Nephron progenitor cell (in vitro differentiated cells): ENCODE results near the gene INHBB.

ENCODE experiments used
- DNase-seq: peaks from one replicate; pipeline ENCODE4 v3.0.0; 2021
- H3K27ac Mint-ChIP-seq: 2 replicates; pipeline ENCODE4 v1.8.0; 2021; ENCODE audit warnings: mild to moderate bottlenecking, moderate library complexity, mixed read lengths
- H3K27me3 Mint-ChIP-seq: 2 replicates; pipeline ENCODE4 v1.8.0; 2021; ENCODE audit warnings: mild to moderate bottlenecking, low read depth, mixed read lengths; ENCODE audit not compliant: poor library complexity
- H3K36me3 Mint-ChIP-seq: 2 replicates; pipeline ENCODE4 v1.8.0; 2021; ENCODE audit warnings: low read depth, mixed read lengths
- H3K4me1 Mint-ChIP-seq: 2 replicates; pipeline ENCODE4 v1.8.0; 2021; ENCODE audit warnings: mixed read lengths
- H3K4me3 Mint-ChIP-seq: 2 replicates; pipeline ENCODE4 v1.8.0; 2021; ENCODE audit warnings: mild to moderate bottlenecking, moderate library complexity, mixed read lengths
- H3K9me3 Mint-ChIP-seq: 2 replicates; pipeline ENCODE4 v1.8.0; 2021; ENCODE audit warnings: mild to moderate bottlenecking, moderate library complexity, mixed read lengths
- CTCF ChIP-seq: fragments of 200-600 bp; sonication (generic); IDR thresholded peaks from 2 replicates; pipeline ENCODE4 v1.5.0; 2021; ENCODE audit warnings: antibody characterized with exemption

The INHBB gene

GRCh38 chr2:120326066-120326465, 19.9 kb upstream of the INHBB start:
- no peak for TF ChIP-seq CTCF
- H3K36me3 Mint-ChIP-seq: no peaks in the 10 kb centered on the region
- H3K9me3 Mint-ChIP-seq: no peaks in the 10 kb centered on the region
- H3K4me1 Mint-ChIP-seq: no peaks in the 10 kb centered on the region
- H3K27me3 Mint-ChIP-seq: peaks cover 69% of the 10 kb centered on the region
- H3K27ac Mint-ChIP-seq: no peak overlapping the region
- DNase-seq: no peak
- H3K4me3 Mint-ChIP-seq: no peak overlapping the region

- TF ChIP-seq CTCF: no peak
- H3K4me3 Mint-ChIP-seq: no peak overlapping the region
- no peak for DNase-seq
- peaks cover 7% of the 10 kb centered on the region for H3K9me3 Mint-ChIP-seq
- peaks cover 67% of the 10 kb centered on the region for H3K27me3 Mint-ChIP-seq
- no peaks in the 10 kb centered on the region for H3K36me3 Mint-ChIP-seq
- no peak overlapping the region for H3K27ac Mint-ChIP-seq
- H3K4me1 Mint-ChIP-seq: peaks cover 3% of the 10 kb centered on the region
These were observed 14.8 kb upstream of the INHBB start for GRCh38 chr2:120330946-120331822.

- H3K9me3 Mint-ChIP-seq: peaks cover 7% of the 10 kb centered on the region
- no peaks in the 10 kb centered on the region for H3K36me3 Mint-ChIP-seq
- H3K4me3 Mint-ChIP-seq: no peak overlapping the region
- no peak for DNase-seq
- peaks cover 7% of the 10 kb centered on the region for H3K4me1 Mint-ChIP-seq
- H3K27ac Mint-ChIP-seq: no peak overlapping the region
- TF ChIP-seq CTCF: no peak
- peaks cover 66% of the 10 kb centered on the region for H3K27me3 Mint-ChIP-seq
These were observed 14.0 kb upstream of the INHBB start for GRCh38 chr2:120331903-120332302.

GRCh38 chr2:120332384-120332783, 13.6 kb upstream of the INHBB start:
- Mint-ChIP-seq H3K9me3 (peaks cover 7% of the 10 kb centered on the region), H3K36me3 (no peaks in the 10 kb centered on the region), H3K4me3 (no peak overlapping the region), H3K27me3 (peaks cover 62% of the 10 kb centered on the region), H3K4me1 (peaks cover 12% of the 10 kb centered on the region), H3K27ac (no peak overlapping the region)
- DNase-seq: no peak
- TF ChIP-seq CTCF: no peak

GRCh38 chr2:120334068-120334467, 11.9 kb upstream of the INHBB start:
- Mint-ChIP-seq H3K27me3 (peaks cover 59% of the 10 kb centered on the region), H3K4me1 (peaks cover 14% of the 10 kb centered on the region), H3K36me3 (no peaks in the 10 kb centered on the region), H3K4me3 (no peak overlapping the region), H3K27ac (no peak overlapping the region), H3K9me3 (peaks cover 7% of the 10 kb centered on the region)
- TF ChIP-seq CTCF: no peak
- no peak for DNase-seq

GRCh38 chr2:120336749-120337148, 9.2 kb upstream of the INHBB start:
- no peak for TF ChIP-seq CTCF
- Mint-ChIP-seq H3K36me3 (no peaks in the 10 kb centered on the region), H3K27me3 (peaks cover 73% of the 10 kb centered on the region), H3K9me3 (peaks cover 7% of the 10 kb centered on the region), H3K4me1 (peaks cover 14% of the 10 kb centered on the region), H3K27ac (no peak overlapping the region), H3K4me3 (no peak overlapping the region)
- no peak for DNase-seq
